ENCODE measurements around the gene AASDHPPT.

AASDHPPT gene

DNA sequence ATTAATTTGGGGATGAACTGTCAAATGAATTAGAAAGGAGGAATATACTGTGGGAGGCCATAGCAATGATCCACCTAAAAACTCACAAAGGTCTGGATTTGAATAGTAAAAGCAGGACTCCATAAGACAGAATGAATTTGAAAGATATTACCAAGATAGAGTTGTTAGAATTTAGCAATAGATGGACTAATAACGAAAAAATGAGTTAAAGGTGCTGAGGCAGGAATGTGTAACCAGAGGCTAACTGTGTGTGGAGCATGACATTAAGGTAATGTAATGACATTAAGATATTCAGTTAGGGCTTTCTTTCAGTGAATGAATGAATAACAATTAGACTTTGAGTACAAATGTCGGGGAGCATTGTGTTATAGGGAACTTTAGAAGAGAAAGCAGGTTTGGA, 51.3 kb downstream of the AASDHPPT start:
- TF ChIP-seq, protein P1, sequence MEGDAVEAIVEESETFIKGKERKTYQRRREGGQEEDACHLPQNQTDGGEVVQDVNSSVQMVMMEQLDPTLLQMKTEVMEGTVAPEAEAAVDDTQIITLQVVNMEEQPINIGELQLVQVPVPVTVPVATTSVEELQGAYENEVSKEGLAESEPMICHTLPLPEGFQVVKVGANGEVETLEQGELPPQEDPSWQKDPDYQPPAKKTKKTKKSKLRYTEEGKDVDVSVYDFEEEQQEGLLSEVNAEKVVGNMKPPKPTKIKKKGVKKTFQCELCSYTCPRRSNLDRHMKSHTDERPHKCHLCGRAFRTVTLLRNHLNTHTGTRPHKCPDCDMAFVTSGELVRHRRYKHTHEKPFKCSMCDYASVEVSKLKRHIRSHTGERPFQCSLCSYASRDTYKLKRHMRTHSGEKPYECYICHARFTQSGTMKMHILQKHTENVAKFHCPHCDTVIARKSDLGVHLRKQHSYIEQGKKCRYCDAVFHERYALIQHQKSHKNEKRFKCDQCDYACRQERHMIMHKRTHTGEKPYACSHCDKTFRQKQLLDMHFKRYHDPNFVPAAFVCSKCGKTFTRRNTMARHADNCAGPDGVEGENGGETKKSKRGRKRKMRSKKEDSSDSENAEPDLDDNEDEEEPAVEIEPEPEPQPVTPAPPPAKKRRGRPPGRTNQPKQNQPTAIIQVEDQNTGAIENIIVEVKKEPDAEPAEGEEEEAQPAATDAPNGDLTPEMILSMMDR (IDR thresholded peaks at IDR 0.05; ENCODE audit: low read depth, low read length): no peak
- no peak overlapping the region for H3K4me3 ChIP-seq (replicated peaks in 1 of 2; ENCODE audit: low read depth in 2 of 2, low read length in 2 of 2)
- no peak for DNase-seq (ENCODE audit: low read depth in 2 of 2)

DNA sequence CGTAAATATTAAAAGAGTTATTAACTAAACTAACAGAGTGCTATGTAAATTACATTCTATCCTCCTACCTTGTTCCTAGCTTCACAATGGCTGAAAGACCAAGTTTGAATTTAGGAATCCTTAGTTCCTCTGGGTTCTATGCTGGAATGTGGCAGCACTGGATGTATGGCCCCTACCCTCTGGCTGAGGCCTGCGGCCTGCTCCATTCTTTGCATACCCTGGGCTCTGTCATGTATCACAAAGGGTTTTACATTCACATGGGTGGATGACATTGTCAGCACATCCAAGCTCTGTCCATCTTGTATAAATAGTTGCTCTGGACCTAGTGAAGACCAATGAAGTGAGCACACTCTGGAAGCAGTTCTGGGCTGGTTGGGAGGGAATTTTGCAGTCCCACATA, 54.5 kb downstream of the AASDHPPT start:
- H3K4me3 ChIP-seq (replicated peaks in 1 of 2; ENCODE audit: low read depth in 2 of 2, low read length in 2 of 2): no peak overlapping the region
- TF ChIP-seq, protein P1 (IDR thresholded peaks at IDR 0.05; ENCODE audit: low read depth, low read length): no peak
- no peak for DNase-seq (ENCODE audit: low read depth in 2 of 2)

DNA sequence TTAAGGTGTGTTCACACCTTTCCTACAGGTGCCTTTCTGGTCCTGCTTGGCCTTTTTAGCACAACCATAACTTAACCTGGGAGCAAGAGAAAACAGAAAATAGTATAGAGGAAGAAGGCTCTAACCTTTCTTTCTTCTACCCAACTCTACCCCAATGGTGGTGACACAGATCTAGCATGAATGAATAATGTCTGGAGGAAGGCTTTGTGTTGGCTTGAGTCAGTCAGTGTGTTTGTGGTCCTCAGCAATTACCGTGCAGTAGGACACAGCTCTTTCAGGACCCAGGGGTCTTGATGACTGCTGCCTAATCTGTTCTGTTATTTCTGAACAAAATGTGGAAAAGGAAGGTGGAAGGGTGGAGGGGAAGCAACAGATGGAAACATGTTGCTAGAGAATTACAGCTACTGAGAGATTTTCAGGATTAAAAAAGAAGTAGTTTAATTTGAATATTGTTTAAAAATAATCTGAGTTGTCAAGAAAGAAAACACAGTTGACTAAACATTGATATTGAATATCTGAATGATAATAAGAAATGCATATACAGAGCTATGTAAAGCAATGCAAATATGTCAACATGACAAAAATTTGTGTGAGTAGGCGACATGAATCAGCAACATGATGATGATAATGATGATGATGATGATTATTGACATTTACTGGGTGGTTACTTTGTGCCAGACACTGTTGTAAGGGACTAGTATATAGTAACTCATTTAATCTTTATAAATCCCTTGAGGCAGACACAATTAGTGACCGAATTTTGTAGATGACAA, 55.3 kb downstream of the AASDHPPT start:
- TF ChIP-seq, protein P1 (IDR thresholded peaks at IDR 0.05; ENCODE audit: low read depth, low read length): no peak
- DNase-seq (ENCODE audit: low read depth in 2 of 2): no peak
- no peak overlapping the region for H3K4me3 ChIP-seq (replicated peaks in 1 of 2; ENCODE audit: low read depth in 2 of 2, low read length in 2 of 2)

DNA sequence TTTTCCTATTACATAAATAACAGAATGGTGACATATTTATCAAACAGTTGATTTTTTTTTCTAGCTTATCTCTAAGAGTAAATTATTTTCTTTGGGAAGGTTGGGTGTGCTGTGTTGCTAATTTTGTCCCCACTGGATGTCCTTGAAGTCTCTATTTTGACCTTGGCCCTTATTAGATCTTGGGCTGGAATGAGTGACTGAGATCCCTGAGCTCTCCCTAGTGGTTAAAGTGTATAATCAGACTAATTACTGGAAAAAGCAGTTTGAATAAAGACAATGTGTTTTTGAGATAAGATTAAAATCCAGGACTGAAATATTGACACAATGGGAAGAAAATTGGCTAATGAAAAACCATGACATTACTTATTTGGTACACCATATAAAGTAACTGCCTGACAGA, 56.1 kb downstream of the AASDHPPT start:
- DNase-seq (ENCODE audit: low read depth in 2 of 2): peak; percentile 7 to 21
- no peak overlapping the region for H3K4me3 ChIP-seq (replicated peaks in 1 of 2; ENCODE audit: low read depth in 2 of 2, low read length in 2 of 2)
- TF ChIP-seq, protein P1 (IDR thresholded peaks at IDR 0.05; ENCODE audit: low read depth, low read length): peak; percentile 36

DNA sequence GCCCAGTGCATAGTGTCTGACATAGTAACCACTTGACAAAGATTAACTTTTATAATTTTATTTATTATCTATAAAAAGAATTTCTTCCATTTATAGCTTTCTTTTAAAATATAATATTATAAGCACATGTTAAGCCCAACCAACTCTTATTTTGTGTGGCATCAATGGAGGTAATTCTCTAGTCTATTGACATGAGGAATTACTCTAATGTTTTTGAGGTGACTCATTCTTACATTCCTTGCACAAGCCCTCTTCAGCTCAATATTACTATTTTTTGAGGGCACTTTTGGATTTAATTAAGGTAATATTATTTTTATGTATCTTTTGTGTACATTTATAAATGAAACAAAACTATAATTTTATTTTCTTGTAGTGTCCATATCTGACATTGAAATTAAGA, 59.6 kb downstream of the AASDHPPT start:
- H3K4me3 ChIP-seq (replicated peaks in 1 of 2; ENCODE audit: low read depth in 2 of 2, low read length in 2 of 2): no peak overlapping the region
- TF ChIP-seq, protein P1 (IDR thresholded peaks at IDR 0.05; ENCODE audit: low read depth, low read length): no peak
- DNase-seq (ENCODE audit: low read depth in 2 of 2): peak in 1 of 2 donors; percentile 54

DNA sequence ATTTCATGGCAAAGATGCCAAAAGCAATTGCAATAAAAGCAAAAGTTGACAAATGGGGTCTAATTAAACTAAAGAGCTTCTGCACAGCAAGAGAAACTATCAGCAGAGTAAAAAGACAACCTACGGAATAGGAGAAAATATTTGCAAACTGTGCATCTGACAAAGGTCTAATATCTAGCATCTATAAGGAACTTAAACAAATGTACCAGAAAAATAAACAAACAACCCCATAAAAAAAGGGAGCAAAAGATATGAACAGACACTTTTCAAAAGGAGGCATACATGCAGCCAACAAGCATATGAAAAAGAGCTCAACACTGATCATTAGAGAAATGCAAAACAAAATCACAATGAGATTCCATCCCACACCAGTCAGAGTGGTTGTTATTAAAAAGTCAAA, 60.3 kb downstream of the AASDHPPT start:
- DNase-seq (ENCODE audit: low read depth in 2 of 2): no peak
- H3K4me3 ChIP-seq (replicated peaks in 1 of 2; ENCODE audit: low read depth in 2 of 2, low read length in 2 of 2): no peak overlapping the region
- TF ChIP-seq, protein P1 (IDR thresholded peaks at IDR 0.05; ENCODE audit: low read depth, low read length): no peak

All from cardiac fibroblast (primary cell).